HCEC 1CT (cell line): Measurements from ENCODE around the gene KCNH1.
A peak's percentile ranks its signal among the peaks of the same experiment; 100 is the strongest.

ENCODE experiments used
- DNase-seq: peaks from one replicate; pipeline ENCODE4 v3.0.0-alpha.2; 2017

Gene KCNH1

GRCh38 chr1:210848474-210848873 is 285.5 kb downstream of the KCNH1 start:
- no peak for DNase-seq

GRCh38 chr1:210841926-210842625 is 291.9 kb downstream of the KCNH1 start:
- no peak for DNase-seq

DNA sequence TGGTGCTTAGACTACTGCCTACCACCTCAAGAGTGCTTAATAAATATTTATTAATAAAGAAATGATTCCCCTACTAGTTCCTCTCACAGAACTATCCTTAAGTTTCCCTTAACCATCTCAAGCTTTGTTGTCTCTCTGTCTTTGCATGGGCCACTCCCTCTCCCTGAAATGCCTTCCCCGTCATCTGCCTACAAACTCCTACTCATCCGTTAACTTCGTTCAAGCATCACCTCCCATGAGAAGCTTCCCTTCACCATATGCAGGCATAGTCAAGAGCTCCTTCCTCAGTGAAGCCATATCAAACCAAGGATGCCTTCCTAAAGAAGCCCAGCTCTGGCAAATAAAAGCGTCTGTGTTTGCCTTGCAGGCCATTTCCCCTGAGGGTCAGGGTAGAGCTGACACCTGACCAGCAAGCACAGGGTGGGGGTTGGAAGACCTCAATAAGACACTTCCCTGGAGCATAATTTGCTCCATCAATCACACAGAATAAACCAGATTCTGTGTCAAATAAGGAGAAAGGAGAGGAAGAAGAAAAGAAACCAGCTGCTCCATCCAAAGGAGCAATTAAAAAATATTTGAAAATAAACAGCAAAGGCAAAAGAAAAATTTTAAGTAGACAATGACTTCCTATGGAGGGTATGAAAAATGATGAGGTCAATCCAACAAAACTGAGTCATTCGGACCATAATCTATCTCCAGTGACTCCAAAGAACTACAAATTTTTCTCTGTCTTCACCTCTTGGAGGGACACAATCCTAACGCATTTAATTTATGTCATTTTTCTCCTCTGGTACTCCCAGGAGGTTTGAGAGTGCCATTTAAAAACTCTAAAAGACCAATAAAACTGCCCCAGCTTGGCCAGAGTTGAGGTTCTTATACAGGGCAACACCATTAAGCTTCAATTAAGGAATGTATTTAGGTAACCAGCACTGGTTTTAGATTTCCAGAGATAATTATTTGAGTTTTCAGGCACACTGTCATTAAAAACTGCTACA is 303.6 kb downstream of the KCNH1 start:
- no peak for DNase-seq

- no peak for DNase-seq
Measured at GRCh38 chr1:210828996-210829596, 304.9 kb downstream of the KCNH1 start.

DNA sequence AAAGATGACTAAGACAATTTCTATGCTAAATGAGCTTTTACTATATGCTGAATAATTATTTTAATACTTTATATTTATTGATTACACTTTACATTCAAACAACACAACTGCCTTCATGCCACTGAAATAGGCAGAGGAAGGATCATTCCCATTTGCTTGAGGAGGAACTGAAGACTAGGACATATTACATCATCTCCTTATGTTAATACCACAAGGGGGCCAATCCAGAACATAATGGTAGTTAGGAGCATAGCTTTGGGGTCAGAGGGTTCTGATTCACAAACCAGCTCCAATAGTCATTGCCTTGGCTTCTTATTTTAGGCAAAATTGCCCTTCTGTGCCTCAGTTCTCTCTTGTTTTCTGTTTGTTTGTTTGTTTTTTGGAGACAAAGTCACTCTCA is 306.5 kb downstream of the KCNH1 start:
- no peak for DNase-seq

GRCh38 chr1:210826686-210827085 is 307.3 kb downstream of the KCNH1 start:
- no peak for DNase-seq

DNA sequence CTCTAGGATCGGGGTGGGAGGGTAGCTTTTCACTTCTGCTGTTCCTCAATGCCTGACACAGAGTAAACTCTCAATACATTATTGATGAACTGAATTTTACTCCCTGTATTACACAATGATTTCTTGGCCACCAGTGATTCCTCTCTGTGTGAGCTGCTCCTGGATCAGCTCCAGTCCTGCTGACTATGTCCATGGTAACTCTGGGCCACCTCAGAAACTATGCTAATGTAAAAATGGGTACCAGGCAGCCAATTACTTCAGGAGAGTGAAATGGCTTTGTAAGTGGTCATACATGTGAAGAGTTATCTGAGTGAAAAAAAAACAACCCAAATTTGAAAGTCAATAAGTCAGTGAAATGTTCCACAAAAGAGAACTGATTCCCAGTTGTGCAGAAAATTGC is 311.0 kb downstream of the KCNH1 start:
- DNase-seq: no peak

- no peak for DNase-seq
Measured at GRCh38 chr1:210822241-210822640, 311.7 kb downstream of the KCNH1 start.

DNA sequence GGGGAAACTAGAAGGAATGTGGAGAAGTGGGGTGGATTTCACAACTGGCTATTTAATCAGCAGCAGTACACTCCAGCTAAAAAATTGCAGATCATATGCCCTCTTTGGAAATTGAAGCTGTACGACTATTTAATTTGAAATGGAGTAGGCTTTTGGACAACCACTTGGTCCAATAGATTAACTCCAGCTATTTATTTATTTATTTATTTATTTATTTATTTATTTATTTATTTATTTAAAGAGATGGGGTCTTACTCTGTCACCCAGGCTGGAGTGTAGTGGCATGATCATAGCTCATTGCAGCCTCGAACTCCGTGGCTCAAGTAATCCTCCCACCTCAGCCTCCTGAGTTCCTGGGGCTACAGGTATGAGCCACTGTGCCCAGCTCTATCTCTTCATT is 312.3 kb downstream of the KCNH1 start:
- no peak for DNase-seq

DNA sequence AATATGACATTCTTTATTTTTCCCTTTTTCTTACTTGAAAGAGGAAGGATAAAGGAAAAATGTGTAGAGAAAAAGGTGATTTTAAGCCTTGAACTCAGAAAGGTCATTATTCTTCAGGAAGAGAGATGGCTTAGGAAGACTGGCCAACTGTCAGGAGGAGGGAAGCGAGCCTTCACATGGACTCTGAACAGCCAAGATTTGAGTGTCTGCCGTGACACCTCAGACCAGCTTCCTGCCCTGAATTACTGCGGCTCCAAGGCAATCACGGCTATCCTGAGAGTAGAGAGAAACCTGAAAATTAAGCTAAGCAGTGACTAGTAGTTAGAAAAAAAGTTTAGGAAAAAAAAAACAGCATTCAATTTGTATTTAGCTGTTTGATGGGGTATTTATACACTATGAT is 314.7 kb downstream of the KCNH1 start:
- no peak for DNase-seq

DNA sequence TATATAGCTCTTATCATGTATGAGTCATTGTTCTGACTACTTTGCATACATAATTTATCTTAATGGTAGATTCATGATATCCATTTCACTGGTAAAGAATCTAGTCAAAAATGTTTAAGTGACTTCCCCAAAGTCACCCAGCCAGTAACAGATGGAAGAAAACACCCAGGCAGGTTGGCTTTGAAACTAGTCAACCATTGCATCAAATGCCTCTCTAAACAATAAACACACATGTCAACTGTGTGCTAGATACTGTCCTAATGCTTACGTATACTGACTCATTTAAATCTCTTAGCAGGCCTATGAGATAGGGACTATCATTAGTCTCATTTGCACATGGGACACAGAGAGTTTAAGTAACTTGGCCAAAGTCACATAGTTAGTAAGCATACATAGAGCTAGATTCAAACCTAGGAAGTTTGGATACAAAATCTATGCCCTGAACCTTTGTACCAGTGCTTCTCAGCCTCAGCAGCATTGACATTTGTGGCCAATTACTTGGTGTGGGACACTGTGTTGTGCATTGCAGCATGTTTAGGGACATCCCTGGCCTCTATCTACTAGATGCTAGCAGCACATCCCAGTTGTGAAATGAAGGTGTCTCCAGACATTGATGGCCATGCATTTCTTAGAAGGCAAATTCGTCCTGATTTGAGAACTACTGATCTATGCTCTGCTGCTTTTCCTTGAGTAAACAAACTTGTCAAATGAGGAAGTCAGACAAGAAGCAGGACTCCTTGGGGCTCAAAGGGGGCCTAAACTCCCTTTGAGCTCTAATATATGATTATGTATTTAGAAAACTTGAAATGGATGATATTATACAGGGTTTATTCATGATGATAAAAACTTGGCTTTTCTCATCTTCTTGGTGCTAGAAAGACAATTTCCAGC is 316.3 kb downstream of the KCNH1 start:
- DNase-seq: no peak

- no peak for DNase-seq
Measured at GRCh38 chr1:210815641-210816550, 318.1 kb downstream of the KCNH1 start.

DNA sequence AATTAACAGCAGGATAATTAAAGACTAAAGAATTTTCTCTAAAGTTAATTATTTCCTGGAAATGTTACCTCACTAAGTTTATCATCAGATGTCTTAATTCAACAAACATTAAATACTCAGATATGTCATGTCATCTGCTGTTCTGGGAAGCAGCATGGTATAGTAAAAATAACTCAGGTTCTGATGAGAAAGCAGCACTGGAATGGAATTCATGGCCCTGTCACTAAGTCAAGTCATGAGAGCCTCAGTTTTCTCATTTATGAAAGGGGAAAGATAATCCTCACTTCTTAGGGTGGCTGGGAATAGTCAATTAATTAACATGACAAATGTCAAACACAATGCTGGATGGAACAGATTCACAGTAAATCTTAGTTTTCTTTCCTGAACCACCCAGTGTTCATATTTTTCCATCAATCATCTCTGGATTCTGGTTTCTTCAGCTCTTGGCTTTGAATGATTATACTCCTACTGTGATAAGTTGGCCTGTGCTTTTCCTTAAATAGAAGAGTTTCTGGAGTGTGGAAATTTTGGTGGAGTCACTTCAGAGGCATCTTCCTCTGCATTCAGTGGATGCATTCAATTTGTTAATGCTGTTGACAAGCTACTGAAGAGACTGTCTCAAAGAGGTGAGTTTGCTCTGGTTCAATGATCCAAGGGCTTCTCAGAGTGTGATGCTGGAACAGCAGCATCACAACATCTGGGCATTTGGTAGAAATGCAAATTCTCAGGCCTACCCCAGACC is 319.4 kb downstream of the KCNH1 start:
- no peak for DNase-seq

GRCh38 chr1:210801501-210801900 is 332.4 kb downstream of the KCNH1 start:
- DNase-seq: no peak

DNA sequence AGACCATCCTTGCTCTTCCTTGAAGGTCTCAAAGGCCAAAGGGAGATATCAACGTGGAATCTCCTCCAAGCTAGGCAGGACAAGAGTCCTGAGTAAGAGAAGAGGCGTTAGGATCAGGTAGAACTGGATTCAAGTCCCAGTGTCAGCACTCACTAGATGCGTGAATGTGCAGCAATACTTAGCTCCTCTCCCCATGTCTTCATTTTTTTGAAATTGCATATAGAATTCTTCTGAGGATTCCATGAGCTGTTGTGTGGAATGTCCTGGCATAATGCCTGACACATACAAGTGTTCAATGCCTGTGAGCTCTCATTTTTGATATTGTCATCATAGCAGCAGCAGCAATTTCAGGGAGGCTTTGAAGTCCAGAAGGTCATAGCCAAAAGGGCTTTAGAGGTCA is 333.2 kb downstream of the KCNH1 start:
- no peak for DNase-seq

DNA sequence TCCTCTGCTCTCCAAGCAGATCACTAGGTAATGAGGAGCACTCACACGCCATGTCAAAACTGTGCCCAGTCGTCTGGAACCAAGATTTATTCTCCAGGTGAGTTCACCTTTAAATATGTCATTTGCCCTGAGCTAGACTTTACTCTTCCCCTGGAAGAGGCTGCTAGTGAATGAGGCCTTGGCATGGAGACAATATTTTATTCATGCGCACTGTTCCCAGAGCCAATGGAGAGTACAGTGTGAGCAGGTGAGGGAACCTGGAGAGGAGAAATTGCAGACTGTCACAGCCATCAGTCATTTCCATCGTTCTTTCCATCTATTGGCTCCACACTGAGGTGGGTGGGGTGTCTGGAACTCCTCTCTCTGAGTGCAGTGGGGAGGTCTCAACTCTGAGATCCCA is 333.6 kb downstream of the KCNH1 start:
- DNase-seq: no peak

GRCh38 chr1:210797422-210797821 is 336.5 kb downstream of the KCNH1 start:
- DNase-seq: no peak

DNA sequence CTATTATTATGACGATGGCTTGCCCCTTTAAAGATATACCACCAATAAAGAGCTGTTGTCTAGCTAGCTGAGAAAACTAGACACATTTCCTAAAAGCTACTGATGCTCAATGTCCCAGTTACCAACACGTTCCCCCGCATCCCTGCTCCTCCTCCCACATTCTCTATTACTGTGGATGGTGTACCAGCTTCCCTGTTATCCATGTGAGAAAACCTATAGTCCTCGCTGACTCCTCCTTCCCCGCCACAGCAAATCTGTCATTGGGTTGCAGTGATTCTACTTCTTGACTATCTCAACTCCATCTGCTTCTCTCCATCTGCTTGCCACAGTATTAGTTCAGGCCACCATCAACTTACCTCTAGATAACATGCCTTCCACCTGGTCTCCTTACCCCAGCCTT is 337.5 kb downstream of the KCNH1 start:
- no peak for DNase-seq

DNA sequence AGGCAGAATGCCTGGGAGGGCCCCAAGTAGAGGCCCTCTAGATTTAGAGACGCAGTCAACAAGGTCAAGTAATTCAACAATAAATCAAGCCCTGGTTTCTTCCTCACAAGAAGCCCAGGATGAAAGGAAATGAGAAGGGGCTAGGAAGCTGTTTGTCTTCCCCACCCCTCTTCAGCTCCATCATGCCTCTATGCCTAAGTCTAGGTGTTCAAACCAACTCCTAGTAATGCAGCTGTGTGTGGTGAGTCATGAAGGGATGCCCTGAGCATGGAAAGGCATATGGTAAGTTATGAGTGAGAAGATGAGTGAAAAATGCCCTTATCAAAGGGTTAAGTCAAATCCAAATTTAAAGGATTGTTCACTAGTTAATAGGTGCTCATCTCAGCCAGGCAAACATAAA is 339.5 kb downstream of the KCNH1 start:
- no peak for DNase-seq

DNA sequence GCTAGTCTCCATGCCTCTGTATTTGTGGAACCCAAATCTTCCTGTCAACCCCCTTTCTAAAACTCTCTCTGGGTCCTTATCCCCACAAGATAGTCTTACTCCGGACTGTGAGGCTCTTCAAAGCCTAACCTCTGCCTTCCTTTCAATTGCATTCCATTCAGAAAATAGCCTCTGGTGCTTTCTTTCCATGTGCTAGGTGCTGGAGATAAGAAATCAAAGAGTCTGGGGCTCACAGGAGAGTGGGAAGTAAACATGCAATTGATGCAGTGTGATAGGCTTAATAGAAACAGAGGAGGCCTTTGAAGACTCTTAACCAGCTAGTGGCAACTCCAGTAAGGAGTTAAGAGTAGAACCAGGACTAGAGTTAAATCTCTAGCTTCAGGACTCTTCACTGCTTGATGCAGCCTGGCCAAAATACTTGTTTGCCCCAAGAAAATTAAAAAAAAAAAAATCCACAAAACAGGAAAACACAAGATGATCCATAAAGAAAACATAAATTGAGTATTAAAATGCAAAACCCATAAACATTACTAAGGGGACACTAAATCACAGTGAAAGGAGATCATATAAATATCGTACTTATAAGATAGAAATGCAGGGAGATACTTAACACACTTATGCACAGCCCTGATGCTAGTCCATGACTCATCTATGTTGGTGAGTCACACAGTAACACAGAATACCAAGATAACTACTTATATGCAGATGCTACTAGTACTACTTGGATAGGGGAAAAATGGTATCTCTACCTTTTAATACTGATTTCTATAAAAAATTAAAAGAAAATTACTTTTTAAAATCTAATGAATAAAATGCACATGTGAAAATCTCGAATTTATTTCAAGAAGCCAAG is 341.5 kb downstream of the KCNH1 start:
- DNase-seq: peak; percentile 39
